Activated naive CD4-positive, alpha-beta T cell treated with anti-CD3 and anti-CD28 coated beads, Interleukin-2, amount 10 ng/mL, durations not matched to agents 7 days and 5 days (primary cell): ENCODE measurements around the gene ATG16L2.
"Not testable (repeated sequence)": the region's sequence is repeated elsewhere in the genome, so short reads cannot be mapped to it uniquely, and the experiment has no call there.

Source experiments
- CTCF ChIA-PET: fragments of 350-600 bp; sonication (Branson Sonifier 250); formaldehyde crosslinking; loops from one replicate; lab custom pipeline; 2021; ENCODE audit warnings: antibody characterized with exemption; lab: Charles Lee
- DNase-seq: peaks from one replicate; pipeline ENCODE4 v3.0.0-alpha.2; 2020
- H3K27ac Mint-ChIP-seq: one replicate; pipeline ENCODE4 v1.8.0; 2021; ENCODE audit warnings: mild to moderate bottlenecking, moderate library complexity, mixed read lengths
- H3K27me3 Mint-ChIP-seq: one replicate; pipeline ENCODE4 v1.8.0; 2021; ENCODE audit warnings: mild to moderate bottlenecking, mixed read lengths
- H3K36me3 Mint-ChIP-seq: one replicate; pipeline ENCODE4 v1.8.0; 2021; ENCODE audit warnings: mixed read lengths
- H3K4me1 Mint-ChIP-seq: one replicate; pipeline ENCODE4 v1.8.0; 2021; ENCODE audit warnings: mixed read lengths
- H3K4me3 Mint-ChIP-seq: one replicate; pipeline ENCODE4 v1.8.0; 2021; ENCODE audit warnings: mild to moderate bottlenecking, moderate library complexity, mixed read lengths
- H3K9me3 Mint-ChIP-seq: one replicate; pipeline ENCODE4 v1.8.0; 2021; ENCODE audit warnings: mixed read lengths

Gene ATG16L2

GRCh38 chr11:72783144-72783905, 30.9 kb upstream of the ATG16L2 start:
- Mint-ChIP-seq H3K4me1 (peaks cover 23% of the 10 kb centered on the region), H3K9me3 (no peaks in the 10 kb centered on the region), H3K27ac (no peak overlapping the region), H3K27me3 (peaks cover 55% of the 10 kb centered on the region), H3K36me3 (no peaks in the 10 kb centered on the region), H3K4me3 (peak overlapping the region; percentile 73)
- DNase-seq: no peak
- CTCF ChIA-PET: interaction anchor here (1.2 to 3.5 kb wide), 5 partner anchors 9 to 58 kb away, joined by 3 to 14 read pairs (median 6); partner anchors contain the start of gene STARD10

- no peaks in the 10 kb centered on the region for H3K9me3 Mint-ChIP-seq
- peaks cover 23% of the 10 kb centered on the region for H3K4me1 Mint-ChIP-seq
- CTCF ChIA-PET: no interaction called here
- H3K27ac Mint-ChIP-seq: no peak overlapping the region
- no peak overlapping the region for H3K4me3 Mint-ChIP-seq
- no peak for DNase-seq
- H3K27me3 Mint-ChIP-seq: peaks cover 42% of the 10 kb centered on the region
- no peaks in the 10 kb centered on the region for H3K36me3 Mint-ChIP-seq
Observed at GRCh38 chr11:72784662-72785061, 29.5 kb upstream of the ATG16L2 start.

- Mint-ChIP-seq H3K27me3 (peaks cover 26% of the 10 kb centered on the region), H3K9me3 (no peaks in the 10 kb centered on the region), H3K4me3 (no peak overlapping the region), H3K4me1 (peaks cover 23% of the 10 kb centered on the region), H3K27ac (no peak overlapping the region), H3K36me3 (no peaks in the 10 kb centered on the region)
- no peak for DNase-seq
- CTCF ChIA-PET: interaction anchor here (0.6 to 1.4 kb wide), 3 partner anchors 37 to 63 kb away, joined by 3 to 4 read pairs (median 4); no protein-coding TSS in a partner anchor
Observed at GRCh38 chr11:72786305-72787215, 27.7 kb upstream of the ATG16L2 start.

GRCh38 chr11:72787216-72788104, 26.8 kb upstream of the ATG16L2 start:
- CTCF ChIA-PET: interaction anchor here (1.1 to 3.5 kb wide), 3 partner anchors 62 to 64 kb away, joined by 4 to 20 read pairs (median 4); no protein-coding TSS in a partner anchor
- Mint-ChIP-seq H3K27ac (no peak overlapping the region), H3K27me3 (peaks cover 19% of the 10 kb centered on the region), H3K9me3 (no peaks in the 10 kb centered on the region), H3K4me3 (no peak overlapping the region), H3K36me3 (no peaks in the 10 kb centered on the region), H3K4me1 (peaks cover 19% of the 10 kb centered on the region)
- DNase-seq: no peak

- H3K4me1 Mint-ChIP-seq: peaks cover 22% of the 10 kb centered on the region
- no peak overlapping the region for H3K4me3 Mint-ChIP-seq
- peaks cover 11% of the 10 kb centered on the region for H3K27me3 Mint-ChIP-seq
- no peaks in the 10 kb centered on the region for H3K9me3 Mint-ChIP-seq
- DNase-seq: no peak
- CTCF ChIA-PET: interaction anchor here (1.0 to 3.5 kb wide), 2 partner anchors 13 to 62 kb away, joined by 4 to 20 read pairs; no protein-coding TSS in a partner anchor
- H3K36me3 Mint-ChIP-seq: no peaks in the 10 kb centered on the region
- H3K27ac Mint-ChIP-seq: no peak overlapping the region
Observed at GRCh38 chr11:72788241-72788640, 26.0 kb upstream of the ATG16L2 start.

DNA sequence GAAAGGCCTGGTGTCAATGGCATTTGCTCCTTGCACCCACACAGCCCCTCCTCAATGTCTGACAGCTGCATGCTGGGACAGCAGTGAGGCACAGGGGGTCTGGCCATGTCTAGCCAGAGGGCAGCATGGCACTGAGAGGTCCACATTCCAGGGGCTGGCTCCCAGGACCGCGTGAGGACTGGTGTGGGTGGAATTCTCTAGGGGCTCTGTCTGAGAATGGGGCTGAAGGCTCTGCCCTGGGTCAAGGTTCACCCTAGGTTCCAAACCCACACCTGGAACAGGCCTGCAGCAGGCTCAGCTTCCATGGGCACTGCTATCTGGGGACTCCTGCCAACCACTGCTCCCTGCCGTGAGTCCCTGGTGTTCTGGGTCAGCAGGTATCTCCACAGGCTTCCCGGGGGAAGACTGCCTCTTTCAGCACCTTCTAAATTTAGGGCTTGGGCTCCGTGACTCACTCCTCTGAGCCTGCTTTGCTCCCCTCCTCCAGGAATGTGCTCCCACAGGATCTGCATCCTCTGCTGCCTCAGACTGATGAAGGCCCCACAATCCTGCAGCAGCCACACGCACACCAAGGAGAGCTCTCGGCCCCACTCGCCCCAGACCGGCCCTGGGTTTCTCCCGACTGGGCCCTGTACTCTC, 24.6 kb upstream of the ATG16L2 start:
- Mint-ChIP-seq H3K9me3 (no peaks in the 10 kb centered on the region), H3K36me3 (no peaks in the 10 kb centered on the region), H3K4me1 (peaks cover 36% of the 10 kb centered on the region), H3K27me3 (peaks cover 4% of the 10 kb centered on the region), H3K27ac (no peak overlapping the region), H3K4me3 (no peak overlapping the region)
- no peak for DNase-seq
- CTCF ChIA-PET: interaction anchor here (0.8 to 3.5 kb wide), 3 partner anchors 24 to 64 kb away, joined by 3 to 20 read pairs (median 3); no protein-coding TSS in a partner anchor

GRCh38 chr11:72791228-72791627, 23.0 kb upstream of the ATG16L2 start:
- H3K27me3 Mint-ChIP-seq, CTCF ChIA-PET, DNase-seq, H3K36me3 Mint-ChIP-seq, H3K4me3 Mint-ChIP-seq, H3K9me3 Mint-ChIP-seq: not testable (repeated sequence)
- H3K4me1 Mint-ChIP-seq: peaks cover 39% of the 10 kb centered on the region
- H3K27ac Mint-ChIP-seq: peak overlapping the region; percentile 0

DNA sequence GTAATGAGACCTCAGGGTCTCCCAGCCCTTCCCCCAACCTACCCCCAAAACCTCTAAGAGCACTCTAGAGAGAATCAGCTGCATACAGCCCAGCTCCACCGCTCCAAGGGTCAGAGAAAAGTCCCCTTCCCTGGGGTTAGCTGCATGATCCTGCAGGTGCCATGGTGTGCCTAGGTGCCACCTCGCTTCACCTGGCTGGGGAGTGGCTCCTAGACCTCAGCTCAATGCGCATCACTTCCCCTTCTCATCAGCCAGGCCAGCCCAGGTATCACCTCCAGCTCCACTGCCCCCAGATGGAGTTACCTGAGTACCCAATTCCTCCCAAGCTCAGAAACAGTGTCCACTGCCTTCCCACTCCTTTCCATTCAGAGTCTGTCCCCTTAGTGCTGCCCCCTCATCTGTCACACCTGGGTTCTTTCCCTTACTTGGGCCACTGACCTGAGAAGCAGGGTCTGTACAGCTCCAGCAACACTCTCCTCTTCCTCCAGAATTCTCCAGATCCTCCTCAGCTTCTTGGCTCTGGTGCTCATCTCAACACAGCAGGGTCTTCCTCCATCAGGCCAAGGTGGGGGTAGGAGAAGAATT, 21.7 kb upstream of the ATG16L2 start:
- H3K27me3 Mint-ChIP-seq: no peaks in the 10 kb centered on the region
- H3K9me3 Mint-ChIP-seq: no peaks in the 10 kb centered on the region
- H3K27ac Mint-ChIP-seq: peak overlapping the region; percentile 98
- DNase-seq: no peak
- CTCF ChIA-PET: interaction anchor here (0.7 to 3.6 kb wide), 19 partner anchors 10 to 374 kb away, joined by 3 to 102 read pairs (median 4); partner anchors contain the start of genes ATG16L2 and FCHSD2
- peaks cover 35% of the 10 kb centered on the region for H3K4me1 Mint-ChIP-seq
- no peaks in the 10 kb centered on the region for H3K36me3 Mint-ChIP-seq
- H3K4me3 Mint-ChIP-seq: no peak overlapping the region

DNA sequence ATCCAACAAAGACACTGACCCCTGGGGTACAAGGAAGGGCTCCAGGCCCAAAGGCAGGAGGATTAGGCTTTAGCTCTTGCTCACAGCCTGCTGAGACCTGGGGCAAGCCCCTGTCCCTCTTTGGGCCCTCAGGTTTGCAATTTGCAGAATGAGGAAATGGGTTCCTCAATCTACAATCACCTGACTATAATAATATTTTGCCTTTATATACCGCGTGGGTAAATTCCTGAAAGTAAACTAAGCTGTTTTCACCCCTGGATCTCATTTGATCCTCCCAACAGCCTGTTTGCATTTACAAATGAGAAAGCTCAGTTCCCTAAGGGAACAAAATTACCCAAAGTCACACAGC, 21.2 kb upstream of the ATG16L2 start:
- Mint-ChIP-seq H3K9me3 (no peaks in the 10 kb centered on the region), H3K36me3 (no peaks in the 10 kb centered on the region), H3K4me3 (peak overlapping the region; percentile 96), H3K27me3 (no peaks in the 10 kb centered on the region), H3K27ac (peak overlapping the region; percentile 98), H3K4me1 (peaks cover 29% of the 10 kb centered on the region)
- CTCF ChIA-PET: interaction anchor here (0.7 to 3.6 kb wide), 21 partner anchors 9 to 373 kb away, joined by 3 to 102 read pairs (median 4); partner anchors contain the start of genes ATG16L2 and FCHSD2
- DNase-seq: no peak

GRCh38 chr11:72793425-72794367, 20.5 kb upstream of the ATG16L2 start, which contains the start of gene STARD10:
STARD10 (minus strand) TSS chr11:72794047; CDS start chr11:72781181, 12,866 bp downstream.
- DNase-seq: peak; percentile 95
- no peaks in the 10 kb centered on the region for H3K36me3 Mint-ChIP-seq
- H3K9me3 Mint-ChIP-seq: no peaks in the 10 kb centered on the region

DNA sequence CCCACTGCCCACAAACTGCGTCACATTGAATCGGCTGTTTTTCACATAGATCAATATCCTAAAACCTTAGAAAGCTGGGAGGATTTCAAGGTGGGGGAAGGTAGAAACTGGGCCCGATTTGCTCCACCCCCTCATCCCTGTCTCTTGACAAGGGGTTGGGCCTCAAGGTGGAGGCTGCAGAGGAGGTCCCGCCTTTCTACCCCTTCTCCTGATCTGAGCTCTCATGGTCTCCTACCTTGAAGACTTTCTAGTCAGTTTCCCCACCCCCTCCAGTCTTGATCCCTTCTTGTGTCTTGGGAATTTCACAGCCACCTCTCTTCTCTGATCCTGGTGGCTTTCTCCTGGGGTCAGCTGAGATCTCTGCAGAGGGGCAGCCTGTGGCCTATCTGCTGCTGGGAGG, 15.8 kb upstream of the ATG16L2 start:
- Mint-ChIP-seq H3K4me3 (no peak overlapping the region), H3K27ac (no peak overlapping the region), H3K9me3 (no peaks in the 10 kb centered on the region), H3K36me3 (no peaks in the 10 kb centered on the region), H3K27me3 (no peaks in the 10 kb centered on the region), H3K4me1 (peaks cover 15% of the 10 kb centered on the region)
- DNase-seq: no peak
- CTCF ChIA-PET: interaction anchor here (1.2 kb wide), 1 partner anchor 15 kb away, joined by 3 read pairs; no protein-coding TSS in a partner anchor

More at GRCh38 chr11:72793425-72794367, 20.5 kb upstream of the ATG16L2 start, which contains the start of gene STARD10:
- Mint-ChIP-seq H3K27ac (peak within 1 kb of the TSS; percentile 98), H3K4me3 (peak within 1 kb of the TSS; percentile 96), H3K4me1 (peaks cover 27% of the 10 kb centered on the region), H3K27me3 (no peaks in the 10 kb centered on the region)
- CTCF ChIA-PET: interaction anchor here (0.7 to 3.6 kb wide), 28 partner anchors 9 to 373 kb away, joined by 3 to 102 read pairs (median 4); partner anchors contain the start of genes ATG16L2 and FCHSD2
